HFFc6 (cell line): ENCODE data around the gene HGFAC. TPM values are rescaled to one million over a fixed set of nuclear protein-coding genes. Genes with fewer than 3 reads are reported as not detected.

Experiments
- DNase-seq: peaks from one replicate; pipeline ENCODE4 v3.0.0-alpha.2; 2018
- H3K27ac Mint-ChIP-seq: 2 replicates; pipeline ENCODE4 v1.8.0; 2020; ENCODE audit warnings: mild to moderate bottlenecking, mixed read lengths
- H3K27me3 Mint-ChIP-seq: 2 replicates; pipeline ENCODE4 v1.8.0; 2021; ENCODE audit warnings: mild to moderate bottlenecking, moderate library complexity, mixed read lengths; ENCODE audit not compliant: insufficient read depth
- H3K36me3 Mint-ChIP-seq: 2 replicates; pipeline ENCODE4 v1.8.0; 2021; ENCODE audit warnings: low read depth, mixed read lengths
- H3K4me1 Mint-ChIP-seq: 2 replicates; pipeline ENCODE4 v1.8.0; 2020; ENCODE audit warnings: low read depth, mixed read lengths
- H3K4me3 Mint-ChIP-seq: 2 replicates; pipeline ENCODE4 v1.8.0; 2020; ENCODE audit warnings: mild to moderate bottlenecking, moderate library complexity, mixed read lengths
- H3K9me3 Mint-ChIP-seq: 2 replicates; pipeline ENCODE4 v1.8.0; 2020; ENCODE audit warnings: mild to moderate bottlenecking, mixed read lengths
- total RNA-seq, 6 experiments: library from RNA; stranded (reverse); fragmentation: NEBNext Ultra II Directional; extraction: Animal tissue kit (Norgen Biotek cat#: 25700); gene quantifications; 2 replicates in 1 of 6; 3 replicates in 5 of 6; pipeline ENCODE4 v1.2.3, GENCODE V29; 2021
- TF ChIP-seq, protein P1 (sequence below): fragments of 200-600 bp; sonication (generic); IDR thresholded peaks from 2 replicates; pipeline ENCODE4 v1.5.0; 2021; ENCODE audit warnings: antibody characterized with exemption, mild to moderate bottlenecking

The HGFAC gene
- total RNA-seq, 6 experiments from 2014 or later: 0.07 TPM; not detected in 5

DNA sequence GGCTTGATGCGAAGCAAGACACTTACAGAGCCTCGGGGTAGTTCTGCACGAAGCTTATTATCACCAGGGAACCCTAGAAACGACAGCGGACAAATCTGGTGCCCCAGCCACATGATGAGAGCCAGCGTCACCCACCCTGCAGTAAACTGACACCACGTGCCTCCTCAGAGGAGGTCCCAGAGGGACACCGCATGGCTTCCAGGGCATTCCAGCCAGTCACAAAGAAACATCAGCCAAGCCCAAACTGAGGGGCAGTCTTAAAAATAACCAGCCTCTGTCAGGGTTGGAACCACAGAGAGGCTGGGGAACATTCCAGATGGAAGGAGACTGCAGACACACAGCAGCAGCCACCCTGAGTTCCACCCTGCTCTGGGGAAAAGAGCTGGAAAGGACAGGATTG, 36.6 kb upstream of the HGFAC start:
- no peak for DNase-seq
- Mint-ChIP-seq H3K9me3 (peaks cover 12% of the 10 kb centered on the region), H3K4me1 (peaks cover 26% of the 10 kb centered on the region), H3K36me3 (peaks cover 17% of the 10 kb centered on the region), H3K27ac (no peak overlapping the region), H3K4me3 (no peak overlapping the region), H3K27me3 (peaks cover 11% of the 10 kb centered on the region)
- TF ChIP-seq, protein P1, sequence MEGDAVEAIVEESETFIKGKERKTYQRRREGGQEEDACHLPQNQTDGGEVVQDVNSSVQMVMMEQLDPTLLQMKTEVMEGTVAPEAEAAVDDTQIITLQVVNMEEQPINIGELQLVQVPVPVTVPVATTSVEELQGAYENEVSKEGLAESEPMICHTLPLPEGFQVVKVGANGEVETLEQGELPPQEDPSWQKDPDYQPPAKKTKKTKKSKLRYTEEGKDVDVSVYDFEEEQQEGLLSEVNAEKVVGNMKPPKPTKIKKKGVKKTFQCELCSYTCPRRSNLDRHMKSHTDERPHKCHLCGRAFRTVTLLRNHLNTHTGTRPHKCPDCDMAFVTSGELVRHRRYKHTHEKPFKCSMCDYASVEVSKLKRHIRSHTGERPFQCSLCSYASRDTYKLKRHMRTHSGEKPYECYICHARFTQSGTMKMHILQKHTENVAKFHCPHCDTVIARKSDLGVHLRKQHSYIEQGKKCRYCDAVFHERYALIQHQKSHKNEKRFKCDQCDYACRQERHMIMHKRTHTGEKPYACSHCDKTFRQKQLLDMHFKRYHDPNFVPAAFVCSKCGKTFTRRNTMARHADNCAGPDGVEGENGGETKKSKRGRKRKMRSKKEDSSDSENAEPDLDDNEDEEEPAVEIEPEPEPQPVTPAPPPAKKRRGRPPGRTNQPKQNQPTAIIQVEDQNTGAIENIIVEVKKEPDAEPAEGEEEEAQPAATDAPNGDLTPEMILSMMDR: no peak

DNA sequence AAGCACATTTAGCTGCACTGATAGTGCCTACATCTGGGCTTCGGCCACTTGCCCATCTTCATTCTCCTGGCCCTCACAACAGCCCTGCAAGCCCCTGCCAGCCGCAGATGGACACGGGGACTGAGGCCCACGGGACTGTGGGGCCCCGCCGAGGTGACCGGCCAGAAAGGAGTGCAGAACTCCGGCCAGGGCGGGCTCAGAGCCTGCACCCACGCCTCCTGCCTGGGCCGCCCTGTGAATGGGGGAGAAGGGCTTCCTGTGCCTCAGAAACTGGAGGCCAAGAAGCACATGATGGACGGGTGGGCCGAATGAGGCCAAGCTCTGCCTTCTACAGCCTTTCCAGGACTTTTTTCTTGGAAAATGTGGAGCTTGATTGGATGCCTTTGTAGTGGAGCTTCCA, 35.7 kb upstream of the HGFAC start:
- no peak overlapping the region for H3K4me3 Mint-ChIP-seq
- peaks cover 26% of the 10 kb centered on the region for H3K4me1 Mint-ChIP-seq
- peaks cover 11% of the 10 kb centered on the region for H3K27me3 Mint-ChIP-seq
- H3K27ac Mint-ChIP-seq: no peak overlapping the region
- H3K9me3 Mint-ChIP-seq: peaks cover 12% of the 10 kb centered on the region
- DNase-seq: no peak
- peaks cover 17% of the 10 kb centered on the region for H3K36me3 Mint-ChIP-seq
- TF ChIP-seq, protein P1: no peak

DNA sequence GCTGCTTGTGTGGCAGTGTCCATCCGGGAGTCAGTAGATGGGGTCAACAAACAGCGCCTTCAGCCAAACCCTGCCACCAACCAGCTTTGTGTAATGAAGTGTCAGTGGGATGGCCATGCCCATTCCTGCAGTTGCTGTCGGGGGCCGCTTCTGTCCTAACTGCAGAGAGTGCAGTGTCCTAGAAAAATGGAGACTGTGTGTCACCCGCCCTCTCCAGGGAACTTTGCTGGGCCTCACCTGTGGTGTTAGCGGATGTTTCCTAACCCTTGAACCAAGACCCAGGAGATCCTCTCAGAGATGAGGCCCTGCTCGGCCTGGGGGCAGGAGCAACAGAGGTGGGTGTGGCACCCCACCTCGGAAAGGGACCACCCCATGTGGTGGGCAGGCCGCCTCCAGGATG, 35.3 kb upstream of the HGFAC start:
- Mint-ChIP-seq H3K4me1 (peaks cover 22% of the 10 kb centered on the region), H3K9me3 (peaks cover 12% of the 10 kb centered on the region), H3K27me3 (peaks cover 11% of the 10 kb centered on the region), H3K36me3 (peaks cover 17% of the 10 kb centered on the region), H3K27ac (no peak overlapping the region), H3K4me3 (no peak overlapping the region)
- no peak for DNase-seq
- TF ChIP-seq, protein P1: no peak

DNA sequence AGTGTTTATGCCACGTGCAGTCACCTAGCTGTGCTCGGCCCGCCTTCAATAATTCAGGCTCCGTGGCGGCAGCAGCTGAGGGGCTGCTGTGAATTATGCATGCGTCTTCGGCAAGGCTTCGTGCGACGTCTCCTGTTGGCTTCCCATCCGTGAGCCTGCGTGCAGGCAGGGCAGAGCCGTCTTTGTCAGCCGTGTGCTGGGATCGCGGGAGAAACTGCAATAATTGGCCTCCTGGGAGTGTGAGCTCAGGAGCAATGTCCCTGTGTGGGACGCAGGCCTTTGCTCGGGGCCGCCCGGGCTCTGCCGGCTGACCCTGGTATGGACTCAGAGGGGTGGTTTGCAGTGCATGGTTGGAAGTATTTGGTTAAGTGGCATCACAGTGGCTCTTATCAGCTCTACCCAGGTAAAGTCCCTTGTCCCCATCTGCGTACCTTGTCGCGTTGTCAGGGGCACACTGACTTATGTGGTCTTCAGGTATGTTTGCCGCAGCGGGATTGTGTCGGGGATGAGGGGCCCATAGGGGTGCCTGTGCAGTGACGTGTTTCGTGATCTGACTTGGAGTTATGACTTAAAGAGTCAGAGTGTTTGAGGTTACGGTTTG, 34.5 kb upstream of the HGFAC start:
- TF ChIP-seq, protein P1: no peak
- no peak for DNase-seq
- H3K27me3 Mint-ChIP-seq: peaks cover 11% of the 10 kb centered on the region
- peaks cover 17% of the 10 kb centered on the region for H3K36me3 Mint-ChIP-seq
- peaks cover 12% of the 10 kb centered on the region for H3K9me3 Mint-ChIP-seq
- H3K4me1 Mint-ChIP-seq: peaks cover 14% of the 10 kb centered on the region
- H3K4me3 Mint-ChIP-seq: no peak overlapping the region
- H3K27ac Mint-ChIP-seq: no peak overlapping the region

DNA sequence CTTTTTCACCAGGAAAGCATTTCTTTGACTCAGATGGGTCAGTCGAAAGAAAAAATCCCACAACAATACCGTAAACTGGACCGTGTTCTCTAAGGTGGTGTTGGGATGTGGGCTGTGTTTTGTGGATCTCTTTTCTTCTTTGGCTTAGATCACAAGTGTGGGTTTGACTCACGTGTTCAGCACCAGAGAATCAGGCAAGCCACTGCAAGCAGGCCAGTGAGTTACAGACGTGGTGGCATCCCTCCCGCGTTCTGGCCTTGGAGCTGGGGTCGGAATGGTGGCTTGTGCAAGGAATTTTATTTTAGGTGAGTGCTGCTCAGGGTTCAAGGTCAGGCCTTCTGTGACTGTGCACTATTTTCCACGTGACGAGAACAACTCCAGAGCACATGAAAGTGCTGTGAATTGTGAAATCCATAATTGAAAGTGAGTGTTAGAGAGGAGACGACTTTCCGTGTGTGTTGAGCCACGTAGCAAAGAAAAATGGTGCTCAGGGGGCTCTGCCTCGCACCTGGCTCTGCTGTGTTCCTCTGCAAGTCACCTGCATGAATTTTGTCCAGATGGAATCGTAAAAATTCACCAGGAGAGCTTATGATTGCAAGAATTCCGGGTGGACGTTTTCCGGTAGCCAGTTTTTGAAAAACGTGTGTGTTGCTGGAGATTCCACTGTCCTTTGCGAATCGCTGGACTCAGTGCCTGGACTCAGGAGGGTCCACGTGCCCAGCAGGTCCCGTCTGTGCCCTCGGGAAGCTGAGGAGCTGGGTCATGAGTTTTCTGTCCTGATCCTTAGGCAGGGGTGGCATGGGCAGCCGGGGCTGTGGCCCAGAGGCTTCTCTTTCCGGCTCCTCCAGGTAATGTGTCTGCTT, 33.6 kb upstream of the HGFAC start:
- Mint-ChIP-seq H3K4me1 (peaks cover 5% of the 10 kb centered on the region), H3K36me3 (peaks cover 17% of the 10 kb centered on the region), H3K9me3 (peaks cover 12% of the 10 kb centered on the region), H3K27ac (no peak overlapping the region), H3K4me3 (no peak overlapping the region), H3K27me3 (peaks cover 9% of the 10 kb centered on the region)
- no peak for DNase-seq
- TF ChIP-seq, protein P1: no peak
